Measurements from ENCODE around the gene PARD3B.
"Not testable (repeated sequence)": the region's sequence is repeated elsewhere in the genome, so short reads cannot be mapped to it uniquely, and the experiment has no call there.

Gene PARD3B

GRCh38 chr2:204542982-204543608, 2.2 kb upstream of the PARD3B start:
- in situ Hi-C loops (cut with HindIII; ENCODE audit: low pct_ligation_motif_present, low sequenced_read_pairs), result no loop called here
- no peak overlapping the region for H3K4me3 ChIP-seq (ENCODE audit: low read depth, low read length)
- H3K27me3 ChIP-seq (replicated peaks), result no peaks in the 10 kb centered on the region
- H3K27ac ChIP-seq, result no peak overlapping the region
- TF ChIP-seq, protein P1, sequence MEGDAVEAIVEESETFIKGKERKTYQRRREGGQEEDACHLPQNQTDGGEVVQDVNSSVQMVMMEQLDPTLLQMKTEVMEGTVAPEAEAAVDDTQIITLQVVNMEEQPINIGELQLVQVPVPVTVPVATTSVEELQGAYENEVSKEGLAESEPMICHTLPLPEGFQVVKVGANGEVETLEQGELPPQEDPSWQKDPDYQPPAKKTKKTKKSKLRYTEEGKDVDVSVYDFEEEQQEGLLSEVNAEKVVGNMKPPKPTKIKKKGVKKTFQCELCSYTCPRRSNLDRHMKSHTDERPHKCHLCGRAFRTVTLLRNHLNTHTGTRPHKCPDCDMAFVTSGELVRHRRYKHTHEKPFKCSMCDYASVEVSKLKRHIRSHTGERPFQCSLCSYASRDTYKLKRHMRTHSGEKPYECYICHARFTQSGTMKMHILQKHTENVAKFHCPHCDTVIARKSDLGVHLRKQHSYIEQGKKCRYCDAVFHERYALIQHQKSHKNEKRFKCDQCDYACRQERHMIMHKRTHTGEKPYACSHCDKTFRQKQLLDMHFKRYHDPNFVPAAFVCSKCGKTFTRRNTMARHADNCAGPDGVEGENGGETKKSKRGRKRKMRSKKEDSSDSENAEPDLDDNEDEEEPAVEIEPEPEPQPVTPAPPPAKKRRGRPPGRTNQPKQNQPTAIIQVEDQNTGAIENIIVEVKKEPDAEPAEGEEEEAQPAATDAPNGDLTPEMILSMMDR (IDR thresholded peaks at IDR 0.05; ENCODE audit: low read depth, low read length, missing control alignments), result no peak
- H3K36me3 ChIP-seq (replicated peaks), result no peaks in the 10 kb centered on the region
- no peak for DNase-seq

GRCh38 chr2:204545861-204546735, 823 bp downstream of the PARD3B start:
- peak overlapping the region; percentile 51 for H3K27ac ChIP-seq
- no peak for DNase-seq
- in situ Hi-C loops (cut with HindIII; ENCODE audit: low pct_ligation_motif_present, low sequenced_read_pairs), result no loop called here
- H3K4me3 ChIP-seq (ENCODE audit: low read depth, low read length), result peak overlapping the region; percentile 68
- no peaks in the 10 kb centered on the region for H3K27me3 ChIP-seq (replicated peaks)
- H3K36me3 ChIP-seq (replicated peaks), result no peaks in the 10 kb centered on the region
- TF ChIP-seq, protein P1 (IDR thresholded peaks at IDR 0.05; ENCODE audit: low read depth, low read length, missing control alignments), result no peak

GRCh38 chr2:204550751-204551511, 5.7 kb downstream of the PARD3B start:
- H3K27ac ChIP-seq, result peak overlapping the region; percentile 2
- H3K36me3 ChIP-seq (replicated peaks), result no peaks in the 10 kb centered on the region
- peak; percentile 47 for DNase-seq
- H3K27me3 ChIP-seq (replicated peaks), result no peaks in the 10 kb centered on the region
- H3K4me3 ChIP-seq (ENCODE audit: low read depth, low read length), result no peak overlapping the region
- TF ChIP-seq, protein P1 (IDR thresholded peaks at IDR 0.05; ENCODE audit: low read depth, low read length, missing control alignments), result no peak
- in situ Hi-C loops (cut with HindIII; ENCODE audit: low pct_ligation_motif_present, low sequenced_read_pairs), result no loop called here

- in situ Hi-C loops (cut with HindIII; ENCODE audit: low pct_ligation_motif_present, low sequenced_read_pairs), result no loop called here
- TF ChIP-seq, protein P1 (IDR thresholded peaks at IDR 0.05; ENCODE audit: low read depth, low read length, missing control alignments), result no peak
- no peak for DNase-seq
- Histone ChIP-seq H3K27ac (no peak overlapping the region), H3K27me3 (replicated peaks) (no peaks in the 10 kb centered on the region), H3K36me3 (replicated peaks) (no peaks in the 10 kb centered on the region), H3K4me3 (ENCODE audit: low read depth, low read length) (no peak overlapping the region)
Observed at GRCh38 chr2:204551512-204551863, 6.2 kb downstream of the PARD3B start.

DNA sequence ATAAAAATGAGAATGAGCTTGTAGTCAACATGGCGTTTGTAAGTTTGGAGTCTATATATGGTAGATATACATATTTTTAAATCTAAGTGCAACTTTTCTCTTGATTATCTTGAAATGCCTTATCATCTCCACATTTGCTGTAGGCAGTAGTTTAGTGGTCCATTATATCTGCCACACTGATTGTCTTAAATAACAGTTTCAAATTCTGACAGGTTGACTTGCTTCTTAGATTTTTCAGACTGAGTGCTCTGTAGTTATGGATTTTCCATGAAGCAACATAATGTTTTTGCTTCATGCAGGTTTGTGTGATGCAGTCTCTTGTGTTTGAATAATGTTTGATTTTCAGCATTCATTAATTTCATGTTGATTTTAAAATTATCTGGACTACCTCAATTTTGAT, 12.3 kb downstream of the PARD3B start:
- no peaks in the 10 kb centered on the region for H3K27me3 ChIP-seq (replicated peaks)
- no peak for DNase-seq
- H3K36me3 ChIP-seq (replicated peaks), result no peaks in the 10 kb centered on the region
- TF ChIP-seq, protein P1 (IDR thresholded peaks at IDR 0.05; ENCODE audit: low read depth, low read length, missing control alignments), result no peak
- no peak overlapping the region for H3K4me3 ChIP-seq (ENCODE audit: low read depth, low read length)
- in situ Hi-C loops (cut with HindIII; ENCODE audit: low pct_ligation_motif_present, low sequenced_read_pairs), result no loop called here
- H3K27ac ChIP-seq, result no peak overlapping the region

GRCh38 chr2:204559358-204559757, 14.1 kb downstream of the PARD3B start:
- in situ Hi-C loops (cut with HindIII; ENCODE audit: low pct_ligation_motif_present, low sequenced_read_pairs); H3K4me3 ChIP-seq (ENCODE audit: low read depth, low read length); DNase-seq: not testable (repeated sequence)

More at GRCh38 chr2:204559358-204559757, 14.1 kb downstream of the PARD3B start:
- H3K27me3 ChIP-seq (replicated peaks); H3K27ac ChIP-seq; H3K36me3 ChIP-seq (replicated peaks): not testable (repeated sequence)

Measured in brain microvascular endothelial cell (primary cell).